HG03280 (cell line): ENCODE results near the gene ZDHHC11.
"Not testable (repeated sequence)": the region's sequence is repeated elsewhere in the genome, so short reads cannot be mapped to it uniquely, and the experiment has no call there.

ENCODE experiments used
- ATAC-seq: cut with Tn5 transposase; IDR thresholded peaks from one replicate; pipeline ENCODE4 v1.9.1; 2021; ENCODE audit warnings: mild to moderate bottlenecking, moderate library complexity; ENCODE audit not compliant: unreplicated experiment

The ZDHHC11 gene

DNA sequence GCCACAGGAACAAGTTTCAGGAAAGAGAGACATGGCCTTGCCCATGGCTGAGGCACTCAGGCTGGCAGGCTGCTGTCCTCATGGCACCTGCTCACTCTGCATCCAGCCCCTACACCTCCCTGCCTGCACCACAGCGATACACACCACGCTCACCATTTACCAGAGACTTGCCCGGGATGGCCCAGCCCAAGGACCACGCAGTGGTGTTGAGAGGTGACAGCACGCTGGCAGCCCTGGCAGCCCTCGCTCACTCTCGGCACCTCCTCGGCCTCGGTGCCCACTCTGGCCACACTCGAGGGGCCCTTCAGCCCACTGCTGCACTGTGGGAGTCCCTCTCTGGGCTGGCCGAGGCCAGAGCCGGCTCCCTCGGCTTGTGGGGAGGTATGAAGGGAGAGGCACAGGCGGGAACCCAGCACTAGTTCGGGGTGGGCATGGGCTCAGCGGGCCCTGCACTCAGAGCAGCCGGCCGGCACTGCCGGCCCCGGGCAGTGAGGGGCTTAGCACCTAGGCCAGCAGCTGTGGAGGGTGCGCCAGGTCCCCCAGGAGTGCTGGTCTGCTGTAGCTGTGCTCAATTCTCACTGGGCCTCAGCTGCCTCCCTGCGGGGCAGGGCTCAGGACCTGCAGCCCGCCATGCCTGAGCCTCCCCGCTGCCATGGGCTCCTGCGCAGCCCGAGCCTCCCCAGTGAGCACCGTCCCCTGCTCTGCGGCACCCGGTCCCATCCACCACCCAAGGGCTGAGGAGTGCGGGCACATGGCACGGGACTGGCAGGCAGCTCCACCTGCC is 86.6 kb downstream of the ZDHHC11 start:
- ATAC-seq, result no peak

DNA sequence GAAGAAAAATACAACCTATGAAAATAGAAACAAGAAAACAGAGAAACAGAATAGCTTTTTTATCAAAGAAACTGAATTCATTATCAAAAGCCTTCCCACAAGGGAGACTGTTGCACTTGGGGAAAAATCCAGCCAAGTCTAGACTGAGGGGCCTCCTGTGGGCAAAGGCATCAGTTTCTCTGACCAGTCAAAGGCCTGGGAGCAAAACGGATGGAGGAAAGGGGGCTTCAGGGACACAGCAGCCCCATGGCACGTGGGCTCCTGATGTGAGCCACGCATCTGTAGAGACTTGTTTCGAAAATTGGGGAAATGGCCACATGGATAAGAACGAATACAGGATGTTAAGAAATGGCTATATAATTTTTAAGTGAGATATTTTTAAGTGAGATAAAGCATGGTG is 87.4 kb downstream of the ZDHHC11 start:
- ATAC-seq, result no peak

DNA sequence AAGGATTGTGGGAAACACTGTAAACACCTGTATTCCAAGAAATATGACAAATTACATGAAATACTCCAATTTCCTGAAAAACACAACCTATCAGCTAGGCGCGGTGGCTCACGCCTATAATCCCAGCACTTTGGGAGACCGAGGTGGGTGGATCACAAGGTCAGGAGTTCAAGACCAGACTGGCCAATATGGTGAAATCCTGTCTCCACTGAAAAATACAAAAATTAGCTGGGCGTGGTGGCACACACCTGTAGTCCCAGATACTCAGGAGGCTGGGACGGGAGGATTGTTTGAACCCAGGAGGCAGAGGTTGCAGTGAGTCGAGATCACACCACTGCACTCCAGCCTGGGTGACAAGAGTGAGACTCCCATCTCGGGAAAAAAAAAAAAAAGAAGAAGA is 87.8 kb downstream of the ZDHHC11 start:
- not testable (repeated sequence) for ATAC-seq

DNA sequence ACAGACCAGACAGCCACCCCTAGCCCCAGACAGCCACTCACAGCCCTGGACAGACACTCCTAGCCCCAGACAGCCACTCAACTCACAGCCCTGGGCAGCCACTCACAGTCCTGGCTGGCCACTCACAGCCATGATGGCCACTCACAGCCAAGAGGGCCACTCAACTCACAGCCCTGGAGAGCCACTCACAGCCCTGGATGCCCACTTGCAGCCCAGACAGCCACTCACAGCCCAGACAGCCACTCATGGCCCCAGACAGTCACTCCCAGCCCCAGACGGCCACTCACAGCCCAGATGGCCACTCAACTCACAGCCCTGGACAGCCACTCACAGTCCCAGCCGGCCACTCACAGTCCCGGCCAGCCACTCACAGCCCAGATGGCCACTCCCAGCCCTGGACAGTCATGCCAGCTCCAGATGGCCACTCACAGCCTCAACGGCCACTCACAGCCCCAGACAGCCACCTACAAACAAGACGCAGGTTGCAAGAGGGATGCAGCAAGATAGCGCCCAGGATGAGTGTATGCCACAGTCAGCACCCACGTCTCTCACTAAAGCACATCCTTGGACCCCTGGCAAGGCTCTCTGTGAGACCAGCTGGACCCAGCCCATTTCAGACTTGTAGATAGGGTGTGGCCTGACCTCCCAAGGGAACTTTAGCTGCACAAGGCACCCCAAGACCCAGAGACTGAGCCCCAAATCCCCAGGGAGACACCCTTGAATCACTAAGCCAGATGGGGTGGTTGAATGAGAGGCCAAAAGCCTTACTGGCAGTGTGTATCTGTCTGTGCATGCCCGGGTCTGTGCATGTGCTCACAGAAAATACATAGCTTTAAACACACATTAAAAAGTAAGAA is 88.7 kb downstream of the ZDHHC11 start:
- ATAC-seq, result no peak

DNA sequence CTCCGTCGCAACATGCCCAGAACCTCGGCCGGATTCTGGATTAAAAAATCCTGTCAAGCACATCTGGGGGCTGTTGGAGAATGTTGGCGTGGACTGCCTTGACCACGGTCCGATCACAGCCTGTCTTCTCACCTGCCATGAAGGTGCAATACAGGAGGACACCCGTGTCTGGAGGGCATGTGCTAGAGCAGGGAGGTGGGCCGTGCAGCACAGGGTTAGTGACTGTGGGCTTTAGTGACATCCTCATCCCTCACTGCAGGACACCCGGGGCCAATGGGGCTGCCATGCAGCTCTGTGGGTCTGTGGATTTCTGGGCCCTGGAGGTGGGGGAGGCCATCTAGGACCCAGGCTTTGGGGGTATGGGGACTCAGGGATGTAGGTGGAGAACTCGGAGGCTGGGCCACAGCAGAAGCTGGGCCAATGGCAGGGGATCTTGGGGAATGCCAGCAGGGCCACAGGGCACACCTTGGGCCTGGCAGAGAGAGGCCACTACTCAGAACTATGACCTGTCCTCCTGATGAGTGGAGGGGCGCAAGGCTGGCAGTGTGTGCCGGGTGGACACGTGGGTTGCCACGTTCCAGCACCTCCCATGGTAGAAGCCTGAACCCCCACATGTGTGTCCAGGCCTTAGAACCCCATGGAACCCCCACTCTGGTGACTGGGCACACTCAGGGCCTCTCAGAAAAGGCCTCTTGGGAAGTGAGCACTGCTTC is 89.6 kb downstream of the ZDHHC11 start:
- ATAC-seq, result no peak

DNA sequence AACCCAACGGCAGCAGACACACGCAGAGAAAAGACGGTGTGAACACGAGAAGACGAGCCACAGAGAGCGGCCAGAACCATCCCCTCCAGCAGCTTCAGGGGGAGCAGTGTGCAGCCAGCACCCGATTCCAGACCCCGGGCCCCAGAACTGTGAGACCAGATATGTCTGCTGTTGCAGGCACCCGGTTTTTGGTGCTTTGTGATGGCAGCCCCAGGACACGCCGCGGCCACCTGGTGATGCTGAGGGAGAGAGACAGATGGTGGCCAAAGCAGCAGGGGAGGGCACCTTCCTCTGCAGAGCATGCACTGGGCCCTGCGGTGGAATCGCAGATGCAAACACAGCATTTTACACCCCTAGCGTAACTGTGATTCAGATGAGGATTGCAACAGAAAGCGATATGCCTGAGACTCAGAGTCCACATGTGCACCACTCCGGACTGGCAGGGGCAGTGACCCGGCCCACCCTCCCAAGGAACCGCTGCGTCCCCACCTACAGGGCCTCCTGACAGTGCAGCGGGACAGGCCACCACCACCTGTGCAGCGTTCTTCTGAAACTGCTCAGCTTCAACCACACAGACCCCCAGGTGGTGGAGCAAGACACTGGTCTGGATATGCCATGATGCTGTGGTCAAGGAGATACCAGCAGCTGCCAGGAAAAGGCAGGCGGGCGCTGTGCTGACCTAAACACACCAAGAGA is 90.3 kb downstream of the ZDHHC11 start:
- no peak for ATAC-seq

DNA sequence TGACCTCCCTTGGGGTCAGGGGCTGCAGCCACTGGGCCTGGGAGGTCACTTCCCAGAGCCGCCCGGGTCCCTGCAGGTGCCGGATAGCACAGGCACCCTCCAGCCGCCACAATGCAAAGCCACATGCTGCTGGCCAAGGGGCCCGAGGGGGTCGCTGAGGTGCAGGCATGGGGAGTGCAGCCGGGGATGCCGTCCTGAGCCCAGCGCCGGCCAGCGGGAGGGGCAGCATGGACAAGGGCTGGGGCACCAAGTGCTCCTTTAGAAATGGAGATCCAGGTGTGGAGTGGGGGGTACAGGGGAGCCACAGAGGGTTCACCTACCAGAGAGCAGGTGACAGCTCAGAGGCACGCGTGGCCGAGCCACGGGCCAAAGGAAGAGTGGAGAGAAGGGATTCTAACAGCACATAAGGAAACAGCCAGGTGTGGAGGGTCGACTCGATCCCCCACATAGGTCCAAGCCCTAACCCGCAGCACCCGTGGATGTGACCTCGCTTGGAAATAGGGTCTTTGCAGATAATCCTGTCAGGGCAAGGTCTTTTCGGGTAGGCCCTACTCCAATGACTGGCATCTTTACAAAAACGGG is 90.9 kb downstream of the ZDHHC11 start:
- ATAC-seq, result no peak

DNA sequence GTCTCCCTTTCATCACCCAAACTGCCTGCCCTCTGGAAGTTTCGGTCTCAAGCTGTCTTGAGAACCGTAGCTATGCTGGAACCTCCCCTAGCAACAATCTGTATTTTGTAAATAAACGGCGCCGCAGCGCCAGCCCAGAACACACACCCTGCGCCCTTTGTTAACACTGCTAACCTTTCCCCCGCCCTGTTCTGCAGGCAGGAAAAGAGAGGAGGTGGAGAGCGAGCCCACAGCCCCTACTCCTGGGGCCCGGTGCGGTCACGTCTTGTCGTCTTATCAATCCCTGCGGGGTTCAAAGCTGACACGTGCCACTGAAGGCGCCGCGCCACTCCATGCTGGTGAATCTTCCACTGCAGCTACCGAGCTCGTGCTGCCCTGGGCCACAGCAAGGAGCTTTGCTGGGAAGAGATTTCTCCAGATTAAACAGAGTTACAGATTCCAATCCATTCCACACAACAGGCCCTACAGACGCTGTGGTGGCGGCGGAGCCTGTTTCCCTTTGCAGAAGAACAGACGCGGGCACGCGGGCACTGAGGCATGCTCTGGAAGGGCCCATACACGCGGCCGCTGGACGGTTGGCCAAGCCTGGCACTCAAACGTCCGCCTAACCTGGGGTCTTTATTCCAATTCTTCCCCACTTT is 91.6 kb downstream of the ZDHHC11 start:
- no peak for ATAC-seq

DNA sequence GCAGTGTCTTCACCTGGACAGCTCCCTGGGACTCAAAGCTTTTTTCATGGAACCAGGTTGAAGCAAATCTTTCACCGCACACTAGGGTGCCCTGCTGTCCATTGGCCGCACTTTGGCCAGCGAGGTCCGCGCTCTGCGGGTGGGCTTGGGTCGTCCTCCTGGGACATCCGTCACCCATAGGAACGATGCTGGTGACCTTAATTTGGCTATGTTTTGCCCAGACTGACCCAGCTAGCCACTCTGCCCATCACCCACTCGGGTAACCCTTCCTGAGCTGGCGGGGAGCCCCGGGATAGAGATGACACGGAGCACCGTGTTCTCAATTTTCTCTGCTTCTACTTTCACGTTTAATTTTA is 92.1 kb downstream of the ZDHHC11 start:
- no peak for ATAC-seq

DNA sequence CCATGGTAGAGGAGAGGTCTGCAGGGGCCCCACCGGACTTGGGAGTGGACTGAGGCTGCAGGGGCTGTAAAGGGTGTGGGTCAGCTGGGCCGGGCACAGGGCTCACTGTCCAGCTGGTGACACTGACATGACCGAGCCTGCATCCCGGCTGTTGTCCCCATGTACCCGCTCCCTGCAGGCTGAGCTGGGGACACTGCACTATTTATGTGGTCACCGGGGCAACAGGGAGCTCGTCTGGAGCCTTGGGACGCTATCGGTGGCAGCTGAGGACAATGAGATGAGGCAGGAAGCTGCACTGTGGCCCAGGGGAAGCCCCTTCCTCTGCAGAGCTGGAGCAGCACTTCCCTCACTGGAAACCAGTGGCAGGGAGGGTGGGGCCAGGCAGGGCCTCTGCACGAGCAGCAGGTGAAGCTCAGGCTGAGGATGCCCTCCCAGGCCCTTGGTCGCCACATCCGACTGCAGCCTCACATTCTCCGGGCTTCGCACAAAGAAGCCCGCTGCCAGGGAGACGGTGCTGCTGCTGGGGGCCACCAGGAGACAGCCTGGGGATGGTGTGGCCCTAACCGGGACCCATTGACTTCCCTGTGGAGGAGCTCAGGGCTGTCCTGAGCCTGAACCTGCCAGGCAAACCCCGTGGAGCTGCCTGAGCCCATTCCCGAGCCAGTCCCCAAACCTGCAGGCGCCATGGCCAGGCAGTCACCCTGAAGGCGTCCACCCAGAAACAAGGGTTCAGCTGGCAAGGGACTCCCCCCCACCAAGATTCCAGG is 92.7 kb downstream of the ZDHHC11 start:
- ATAC-seq, result no peak

DNA sequence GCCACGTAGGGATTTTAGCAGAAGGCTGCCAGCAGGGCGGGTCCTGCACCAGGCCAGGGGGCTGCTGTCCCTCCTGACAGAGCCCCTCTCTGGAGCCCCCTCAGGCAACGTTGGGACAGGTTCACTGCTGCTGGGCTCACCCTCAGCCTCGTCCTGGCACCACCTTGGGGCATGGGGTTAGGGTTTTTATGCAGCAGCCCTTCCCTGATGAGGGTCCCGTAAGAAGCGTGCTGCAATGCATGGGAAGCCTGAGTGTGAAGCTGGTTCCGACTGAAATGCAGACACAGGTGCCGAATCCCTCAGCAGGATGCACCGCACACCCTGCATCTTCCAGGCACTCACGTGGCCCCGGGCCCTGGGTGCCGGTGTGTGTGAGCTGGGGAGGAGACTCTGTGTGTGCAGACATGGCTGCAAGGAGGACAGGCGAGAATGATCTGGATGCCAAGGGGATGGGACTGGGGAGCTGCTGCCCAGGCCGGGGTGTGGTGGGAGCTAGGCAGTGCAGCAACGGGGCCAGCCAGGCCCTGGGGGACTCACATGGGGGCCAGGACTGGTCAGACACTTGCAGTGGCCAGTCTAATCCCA is 93.3 kb downstream of the ZDHHC11 start:
- ATAC-seq, result no peak

DNA sequence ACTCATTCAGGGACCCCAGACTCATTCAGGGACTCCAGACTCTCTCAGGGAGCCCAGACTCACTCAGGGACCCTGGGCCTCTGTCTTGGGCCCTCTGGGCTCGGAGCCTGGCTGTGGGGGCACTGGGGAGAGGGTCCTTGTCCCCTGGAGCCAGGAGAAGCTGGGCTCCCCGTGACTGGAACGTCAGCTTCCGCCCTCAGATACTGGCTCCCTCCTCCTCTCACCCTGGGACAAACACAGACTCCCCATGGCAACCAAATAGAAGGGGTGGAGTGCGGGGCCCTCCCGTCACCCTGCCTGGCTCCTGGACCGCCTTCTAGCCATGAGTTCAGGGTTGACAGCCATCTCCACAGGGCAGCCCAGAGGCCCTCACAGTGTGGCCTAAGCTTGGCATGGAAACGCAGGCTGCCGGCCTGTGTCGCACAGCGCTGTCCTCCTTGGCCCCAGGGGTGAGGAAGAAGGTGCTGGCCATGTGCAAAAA is 93.9 kb downstream of the ZDHHC11 start:
- ATAC-seq, result no peak

DNA sequence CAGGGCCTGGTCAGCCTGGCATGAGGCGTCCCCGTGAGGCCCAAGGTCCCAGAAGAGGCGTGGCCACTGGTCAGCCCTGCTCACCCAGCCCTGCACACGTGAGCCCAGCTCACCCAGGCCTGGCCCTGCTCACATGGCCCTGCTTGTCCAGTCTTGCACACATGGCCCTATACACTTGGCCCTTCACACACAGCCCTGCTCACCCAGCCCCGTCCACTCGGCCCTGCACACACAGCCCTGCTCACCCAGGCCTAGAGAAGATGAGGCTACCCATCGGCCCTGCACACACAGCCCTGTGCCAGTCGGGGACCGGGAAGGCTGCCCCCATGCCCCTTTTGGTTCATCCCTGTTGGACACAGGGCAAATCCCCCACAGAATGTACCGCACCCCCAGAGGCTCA is 94.6 kb downstream of the ZDHHC11 start:
- ATAC-seq, result no peak

DNA sequence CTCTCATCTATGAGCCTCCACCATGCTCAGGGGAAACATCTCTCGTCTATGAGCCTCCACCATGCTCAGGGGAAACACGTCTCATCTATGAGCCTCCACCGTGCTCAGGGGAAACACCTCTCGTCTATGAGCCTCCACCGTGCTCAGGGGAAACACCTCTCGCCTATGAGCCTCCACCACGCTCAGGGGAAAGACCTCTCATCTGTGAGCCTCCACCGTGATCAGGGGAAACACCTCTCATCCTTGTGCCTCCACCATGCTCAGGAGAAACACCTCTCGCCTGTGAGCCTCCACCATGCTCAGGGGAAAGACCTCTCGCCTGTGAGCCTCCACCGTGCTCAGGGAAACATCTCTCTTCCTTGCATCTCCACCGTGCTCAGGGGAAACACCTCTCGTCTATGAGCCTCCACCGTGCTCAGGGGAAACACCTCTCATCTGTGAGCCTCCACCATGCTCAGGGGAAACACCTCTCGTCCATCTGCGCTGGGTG is 96.6 kb downstream of the ZDHHC11 start:
- ATAC-seq, result not testable (repeated sequence)

DNA sequence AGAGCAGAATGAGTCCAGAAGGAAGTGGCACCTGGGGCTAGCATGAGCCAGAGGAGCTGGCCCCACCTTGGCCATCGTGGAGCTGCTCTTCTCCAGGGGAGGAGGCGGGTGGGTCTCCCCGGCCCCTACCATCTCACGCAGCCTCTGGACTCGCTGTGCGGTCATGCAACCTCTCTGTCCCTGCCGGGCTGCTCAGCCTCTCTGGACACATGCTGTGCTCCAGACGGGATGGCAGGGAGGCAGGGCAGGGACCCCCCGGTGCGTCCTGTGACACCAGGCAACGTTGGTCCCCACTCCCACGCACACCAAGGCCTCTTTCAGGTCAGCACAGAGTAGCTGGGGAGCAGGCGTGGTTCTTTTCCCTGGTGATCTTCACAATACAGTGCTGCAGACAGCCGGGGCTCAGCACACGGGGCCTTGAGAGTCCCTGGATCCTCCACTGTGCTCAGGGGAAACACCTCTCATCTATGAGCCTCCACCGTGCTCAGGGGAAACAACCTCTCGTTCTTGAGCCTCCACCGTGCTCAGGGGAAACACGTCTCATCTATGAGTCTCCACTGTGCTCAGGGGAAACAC is 97.1 kb downstream of the ZDHHC11 start:
- not testable (repeated sequence) for ATAC-seq

DNA sequence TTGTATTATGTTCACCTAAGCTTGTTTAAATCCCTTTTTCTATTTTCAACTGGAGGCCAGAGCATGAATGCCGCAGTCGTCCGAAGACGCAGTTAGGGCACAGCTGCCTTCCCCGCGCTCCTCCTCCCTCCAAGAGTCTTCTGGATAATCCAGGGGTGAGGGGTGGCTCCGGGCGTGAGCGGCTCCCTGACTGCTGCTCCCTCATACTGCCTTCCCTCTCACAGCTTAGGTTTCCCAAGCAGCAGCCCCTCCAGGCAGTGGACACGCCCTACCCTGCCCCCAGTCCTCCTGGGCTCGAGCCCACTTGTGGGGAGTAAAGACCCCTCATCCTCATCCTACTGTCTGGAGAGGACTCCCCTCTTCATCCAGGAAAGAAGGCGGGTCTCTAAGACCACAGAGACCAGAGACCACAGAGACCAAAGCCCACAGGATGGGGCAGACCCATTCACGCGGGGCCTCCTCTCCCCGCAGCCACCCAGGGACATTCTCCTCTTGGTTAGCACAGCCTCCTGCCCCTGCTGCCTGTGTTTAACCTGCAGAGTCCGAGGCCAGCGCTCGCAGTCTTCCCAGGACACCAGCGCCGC is 98.2 kb downstream of the ZDHHC11 start:
- ATAC-seq, result not testable (repeated sequence)

DNA sequence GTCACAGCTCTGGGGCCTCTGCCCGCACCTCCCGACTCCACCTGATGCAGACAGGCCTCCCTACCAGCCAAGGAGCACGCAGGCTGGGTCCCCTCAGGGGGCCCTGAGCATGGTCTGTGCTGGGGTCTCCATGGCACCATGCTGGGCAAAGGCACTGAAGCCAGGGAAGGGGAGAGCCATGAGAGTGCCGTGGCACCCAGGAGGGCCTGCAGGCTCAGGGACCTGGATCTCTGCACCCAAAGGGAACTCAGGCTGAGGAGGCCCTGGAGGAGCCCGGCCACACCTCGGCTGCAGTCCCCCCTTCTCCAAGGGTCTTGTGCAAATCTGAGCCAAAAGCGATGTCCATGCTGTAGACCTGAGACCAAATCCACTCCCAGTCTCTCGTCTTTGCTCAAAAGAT is 98.8 kb downstream of the ZDHHC11 start:
- not testable (repeated sequence) for ATAC-seq

DNA sequence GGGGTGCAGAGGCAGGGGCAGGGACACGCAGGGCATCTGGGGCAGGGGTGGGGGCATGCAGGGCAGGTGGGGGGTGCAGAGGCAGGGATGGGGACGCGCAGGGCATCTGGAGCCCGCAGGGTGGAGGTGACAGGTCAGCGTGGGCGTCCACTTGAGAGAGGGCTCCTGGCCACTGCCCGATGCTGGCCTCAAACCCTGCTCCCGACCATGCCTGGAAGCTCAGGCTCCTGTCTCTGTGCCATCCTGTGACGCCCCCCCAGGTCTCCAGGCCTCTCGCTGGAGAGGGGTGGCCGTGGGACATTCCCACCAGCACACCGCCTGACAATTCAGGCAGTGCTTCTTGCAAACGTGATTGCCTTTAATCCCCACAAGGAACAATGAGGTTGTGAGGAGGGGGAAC is 99.3 kb downstream of the ZDHHC11 start:
- ATAC-seq, result no peak
